NCI-H1417 treated with DMSO at 0.1 percent for 48 hours (cell line): Measurements from ENCODE around the gene NUDT2.

Experiments
- DNase-seq: peaks from one replicate; lab custom pipeline; 2025; lab: John Stamatoyannopoulos, UW

Gene NUDT2

DNA sequence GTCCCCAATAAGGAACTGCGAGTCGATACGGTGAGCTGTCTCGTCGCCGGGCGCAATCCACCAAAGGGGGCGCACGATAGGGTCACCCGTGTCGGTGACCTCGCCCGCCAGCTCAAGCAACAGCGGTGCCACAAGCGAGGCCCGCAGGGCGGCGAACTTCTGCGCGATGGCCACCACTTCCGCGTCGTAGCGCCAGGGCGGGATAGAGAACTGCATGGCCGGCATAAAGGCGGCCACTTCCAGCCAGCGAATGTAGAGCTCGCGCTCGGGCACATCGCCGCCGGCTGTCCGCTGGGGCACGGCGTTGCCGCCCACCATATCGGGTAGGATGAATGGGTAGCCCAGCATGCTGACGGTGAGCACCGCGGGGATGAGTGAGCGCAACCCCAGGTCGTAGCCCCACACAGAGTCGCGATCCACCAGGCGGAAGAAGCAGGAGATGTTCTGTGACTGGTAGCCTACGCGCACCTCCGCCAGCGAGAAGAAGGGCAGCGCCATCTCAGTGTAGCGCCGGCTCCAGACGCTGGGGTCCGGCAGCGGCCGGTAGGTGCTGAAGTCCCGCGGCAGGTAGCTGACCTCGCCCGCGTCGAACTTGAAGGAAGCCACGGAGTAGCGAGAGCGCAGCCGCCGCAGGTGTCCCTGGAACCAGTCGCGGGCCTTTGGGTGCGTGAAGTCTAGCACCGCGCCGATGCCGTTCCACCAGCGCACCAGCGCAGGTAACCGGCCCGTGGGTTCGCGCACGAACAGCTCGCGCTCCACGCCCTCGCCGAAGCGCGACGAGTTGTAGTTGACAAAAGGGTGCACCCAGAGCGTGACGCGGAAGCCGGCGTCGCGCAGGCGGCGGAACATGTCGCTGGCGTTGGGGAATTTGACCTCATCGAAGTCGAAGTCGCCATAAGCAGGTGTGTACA, 41.9 kb downstream of the NUDT2 start:
- no peak for DNase-seq

DNA sequence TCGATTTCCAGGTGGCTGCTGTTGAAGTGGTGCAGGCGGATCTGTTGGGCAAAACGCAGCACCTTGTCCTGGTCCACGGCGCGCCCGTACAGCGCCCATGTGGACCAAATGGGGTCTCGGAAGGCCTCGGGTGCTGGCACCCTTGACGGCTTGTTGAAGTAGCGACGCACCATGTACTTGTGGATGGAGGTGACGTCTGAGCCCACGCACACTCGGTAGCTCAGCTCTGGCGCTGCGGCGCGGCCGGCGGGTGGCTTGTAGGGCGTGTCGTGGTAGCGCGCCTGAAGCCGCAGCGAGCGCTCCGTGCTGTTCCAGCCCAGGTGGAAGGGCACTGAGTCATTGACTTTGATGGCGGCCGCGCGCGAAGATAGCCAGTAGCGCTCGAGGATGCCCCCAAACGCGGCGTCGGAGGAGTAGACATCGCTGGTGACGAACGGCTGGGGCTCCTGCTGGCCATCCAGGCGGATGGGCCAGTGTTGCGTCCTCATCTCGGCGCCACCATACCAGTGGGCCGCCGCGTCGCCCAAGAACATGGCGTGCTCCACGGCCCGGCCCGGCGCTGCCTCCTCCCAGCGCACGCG, 42.6 kb downstream of the NUDT2 start:
- DNase-seq = no peak

DNA sequence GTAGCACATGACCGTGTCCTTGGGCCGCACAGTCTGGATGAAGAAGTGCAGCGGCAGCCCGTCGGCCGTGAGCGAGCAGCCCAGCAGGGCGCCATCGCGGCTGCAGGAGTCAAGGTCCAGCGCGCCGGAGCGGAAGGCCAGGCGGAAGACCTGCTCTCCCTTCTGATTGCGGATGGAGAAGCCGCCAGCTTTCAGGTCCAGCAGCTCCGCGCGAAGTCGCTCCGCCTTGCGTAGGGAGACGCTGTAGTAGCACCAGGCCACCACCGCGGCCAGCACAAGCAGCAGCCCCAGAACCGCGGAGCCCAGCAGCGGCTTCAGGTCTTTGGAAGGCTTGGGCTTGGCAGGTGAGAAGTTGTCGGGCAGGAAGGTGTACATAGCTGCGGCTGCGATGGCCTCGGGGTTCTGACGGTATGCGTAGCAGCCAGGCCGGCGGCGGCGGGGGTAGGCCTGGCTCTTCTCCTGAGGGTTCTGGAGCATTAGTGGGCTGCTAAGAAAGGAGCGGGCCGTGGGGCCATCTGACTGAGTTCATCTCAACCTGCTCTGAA, 43.2 kb downstream of the NUDT2 start:
- no peak for DNase-seq

DNA sequence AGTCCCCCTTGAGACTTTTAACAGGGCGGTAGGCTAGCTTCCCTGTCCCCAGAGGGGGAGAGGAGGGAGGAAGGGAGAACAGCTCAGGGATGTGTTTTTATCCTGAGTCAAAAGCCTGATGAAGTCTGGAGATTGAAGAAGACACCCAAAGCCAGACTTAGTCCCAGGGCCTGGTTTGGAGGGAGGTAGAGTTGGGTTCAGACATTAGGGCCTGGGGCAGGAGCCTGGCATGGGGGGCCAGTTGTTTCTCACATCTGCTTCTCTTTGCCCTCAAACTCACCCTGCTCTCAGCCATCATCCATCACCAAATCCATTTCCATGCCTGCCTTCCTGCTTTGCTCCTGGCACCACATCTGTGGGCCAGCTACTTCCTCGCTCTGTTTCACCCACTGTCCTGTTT, 44.4 kb downstream of the NUDT2 start:
- DNase-seq = no peak

DNA sequence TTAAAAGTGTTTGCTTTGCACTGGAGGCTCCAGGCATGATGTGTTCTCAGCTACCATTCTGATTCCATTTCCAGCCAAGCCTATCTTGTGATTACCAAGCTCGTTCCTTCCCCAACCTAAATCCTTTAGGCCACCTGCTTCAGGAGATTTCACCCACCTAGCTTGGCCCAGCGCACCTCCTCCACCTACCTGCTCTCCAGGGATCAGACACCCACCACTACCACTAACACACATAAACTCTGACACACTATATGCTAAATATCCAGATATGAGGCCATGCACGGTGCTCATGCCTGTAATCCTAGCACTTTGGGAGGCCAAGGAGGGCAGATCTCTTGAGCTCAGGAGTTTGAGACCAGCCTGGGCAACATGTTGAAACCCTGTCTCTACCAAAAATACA, 45.0 kb downstream of the NUDT2 start:
- DNase-seq = no peak

DNA sequence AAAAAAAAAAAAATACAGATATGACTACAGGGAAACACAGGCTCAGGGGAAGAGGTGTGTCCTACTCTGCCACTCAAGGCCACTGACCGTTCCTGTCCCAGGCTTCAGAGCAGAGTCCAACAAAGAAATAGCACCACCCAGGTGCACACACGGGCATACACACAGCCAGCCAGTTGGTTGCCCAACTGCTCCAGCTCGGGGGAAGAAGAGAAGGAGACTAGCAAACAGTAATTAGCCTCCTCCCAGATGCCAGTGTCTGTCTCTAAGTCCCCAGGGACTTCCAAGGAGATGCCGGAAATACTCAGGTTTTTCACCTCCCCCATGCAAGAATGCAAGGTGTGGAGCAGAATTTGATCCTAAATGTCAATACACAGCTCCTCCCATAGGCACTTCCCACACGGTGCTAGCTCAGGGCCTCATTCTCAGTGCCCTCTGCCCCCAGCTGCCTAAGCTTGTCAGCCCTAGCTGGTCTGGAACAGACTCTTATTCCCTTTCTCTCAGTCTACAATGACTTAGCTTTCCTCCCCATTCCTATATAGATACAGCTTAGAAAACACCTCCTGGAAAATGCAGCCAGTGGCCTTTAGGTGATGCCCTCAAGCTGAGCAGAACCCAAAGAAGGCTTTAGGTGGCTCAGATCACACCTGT, 45.7 kb downstream of the NUDT2 start:
- DNase-seq = no peak

DNA sequence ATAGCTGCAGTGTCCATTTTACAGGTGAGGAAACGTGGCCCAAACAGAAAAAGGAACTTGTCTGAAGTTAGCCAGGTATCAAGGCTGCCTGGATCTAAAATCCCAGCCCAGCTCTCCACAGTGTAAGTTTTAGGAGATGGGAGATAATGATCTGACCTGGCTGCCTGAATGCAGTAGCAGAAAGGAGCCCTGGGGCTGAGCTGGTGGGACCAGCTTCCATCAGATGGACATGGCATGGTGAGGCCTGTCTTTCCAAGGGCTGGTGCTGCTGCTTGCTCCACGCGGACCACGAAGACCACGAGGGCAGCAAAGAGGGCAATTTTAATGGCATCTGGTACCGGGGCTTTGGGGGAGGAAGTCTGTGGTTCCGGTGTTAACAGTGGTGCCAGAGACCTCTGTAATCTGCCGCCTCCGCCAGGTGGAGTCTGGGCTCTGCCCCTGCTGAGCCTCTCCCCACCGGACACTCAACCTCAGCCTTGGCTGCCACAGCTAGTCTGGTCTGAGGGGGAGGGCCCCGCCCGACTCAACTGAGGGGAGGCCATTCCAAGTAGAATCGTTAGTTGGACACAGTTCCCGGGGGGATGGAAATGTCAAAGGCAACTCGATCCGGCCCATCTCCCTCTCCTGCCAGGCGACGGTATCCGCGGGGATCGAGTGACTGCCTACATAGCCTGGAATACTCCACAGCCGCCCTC, 46.7 kb downstream of the NUDT2 start:
- no peak for DNase-seq

DNA sequence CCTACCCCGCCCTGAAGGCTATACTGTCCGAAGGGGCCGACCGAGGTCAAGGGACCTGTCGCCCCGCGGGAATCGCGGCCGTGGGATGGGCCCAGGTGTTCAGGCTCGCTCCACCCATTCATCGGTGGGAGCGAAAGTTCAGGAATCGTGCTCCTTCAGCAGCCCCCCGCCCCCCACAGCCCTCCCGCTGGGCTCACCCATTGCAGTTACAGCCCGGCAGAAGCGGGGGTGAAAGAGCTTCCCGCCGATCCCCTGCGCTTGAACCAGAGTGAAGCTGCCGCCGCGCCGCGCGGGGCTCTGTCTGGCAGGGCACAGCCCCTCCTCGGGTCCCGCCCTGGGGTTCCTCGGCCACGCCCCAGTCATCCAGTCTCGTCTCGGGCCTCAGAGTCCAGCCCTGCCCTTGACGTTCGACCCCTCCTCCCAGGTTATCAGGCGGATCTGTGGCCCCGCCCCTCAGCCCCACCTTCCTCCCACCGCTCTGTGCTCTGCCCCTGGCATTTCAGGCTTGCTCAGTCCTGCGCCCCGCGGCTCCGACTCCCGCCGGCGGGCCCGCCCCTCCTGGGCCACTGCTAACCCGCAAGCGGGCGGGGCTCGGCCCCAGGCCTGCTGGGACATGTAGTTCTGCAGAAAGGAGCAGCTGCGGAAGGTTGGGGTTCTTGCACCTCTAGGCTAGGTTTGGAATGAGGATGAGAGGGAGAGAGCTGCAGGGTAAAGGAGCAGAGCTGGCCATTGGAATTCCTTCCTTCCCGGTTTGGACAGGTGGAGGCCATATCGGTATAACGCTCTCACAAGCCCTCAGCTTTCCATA, 47.4 kb downstream of the NUDT2 start, which contains the start of gene MYORG:
TSS of gene MYORG (minus strand) at position 303 of the 808 bp plus-strand sequence. CDS start 3,955 bp downstream, outside the sequence.
- DNase-seq = no peak

DNA sequence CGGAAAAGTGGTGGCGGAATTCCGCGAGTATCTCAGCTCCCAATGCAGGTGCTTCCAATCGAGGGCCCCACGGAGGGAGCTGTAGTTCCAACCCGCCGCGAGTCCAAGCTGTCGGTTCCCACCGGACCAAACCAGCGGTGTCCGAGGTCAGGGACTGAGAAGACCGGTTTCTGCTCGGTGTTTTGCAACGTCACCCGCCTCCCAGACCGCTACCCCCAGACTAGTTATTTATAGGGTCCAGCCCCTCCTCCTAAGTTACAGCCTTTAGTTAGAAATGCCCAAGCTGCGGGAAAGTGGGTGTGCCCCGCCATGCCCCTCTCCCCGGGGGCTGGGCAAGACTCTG, 48.0 kb downstream of the NUDT2 start:
- no peak for DNase-seq

DNA sequence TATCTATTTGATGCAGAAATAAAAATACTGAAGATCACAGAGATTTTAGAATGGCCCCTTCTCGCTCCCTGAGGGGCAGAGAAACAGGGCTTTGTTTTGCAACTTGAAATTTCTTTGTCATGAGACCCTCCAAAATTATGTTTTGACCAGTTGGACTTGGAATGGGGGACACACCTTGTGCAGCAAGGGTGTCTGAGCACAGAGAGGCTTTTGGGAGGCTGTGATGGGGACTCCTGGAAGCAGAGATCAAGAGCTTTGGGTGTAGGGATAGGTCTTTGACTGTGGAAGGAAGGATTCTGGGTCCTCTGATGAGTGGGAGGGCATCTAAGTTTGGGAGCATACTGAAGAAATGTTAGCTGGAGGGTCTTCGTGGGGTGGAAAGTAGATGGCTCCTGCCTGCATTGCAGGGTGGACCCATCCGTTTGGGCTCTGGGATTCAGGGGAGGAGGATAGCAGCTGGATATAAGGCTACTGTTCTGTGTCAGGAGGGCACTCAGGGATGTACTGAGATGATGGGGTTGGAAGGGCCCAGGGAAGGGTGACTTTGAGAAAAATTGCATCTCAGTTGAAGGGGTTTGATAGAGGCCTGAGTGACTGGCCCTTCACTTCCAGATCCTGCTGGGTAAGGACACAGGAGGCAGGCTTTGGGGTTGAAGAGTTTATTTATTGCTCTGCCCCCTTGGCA, 49.1 kb downstream of the NUDT2 start:
- no peak for DNase-seq

DNA sequence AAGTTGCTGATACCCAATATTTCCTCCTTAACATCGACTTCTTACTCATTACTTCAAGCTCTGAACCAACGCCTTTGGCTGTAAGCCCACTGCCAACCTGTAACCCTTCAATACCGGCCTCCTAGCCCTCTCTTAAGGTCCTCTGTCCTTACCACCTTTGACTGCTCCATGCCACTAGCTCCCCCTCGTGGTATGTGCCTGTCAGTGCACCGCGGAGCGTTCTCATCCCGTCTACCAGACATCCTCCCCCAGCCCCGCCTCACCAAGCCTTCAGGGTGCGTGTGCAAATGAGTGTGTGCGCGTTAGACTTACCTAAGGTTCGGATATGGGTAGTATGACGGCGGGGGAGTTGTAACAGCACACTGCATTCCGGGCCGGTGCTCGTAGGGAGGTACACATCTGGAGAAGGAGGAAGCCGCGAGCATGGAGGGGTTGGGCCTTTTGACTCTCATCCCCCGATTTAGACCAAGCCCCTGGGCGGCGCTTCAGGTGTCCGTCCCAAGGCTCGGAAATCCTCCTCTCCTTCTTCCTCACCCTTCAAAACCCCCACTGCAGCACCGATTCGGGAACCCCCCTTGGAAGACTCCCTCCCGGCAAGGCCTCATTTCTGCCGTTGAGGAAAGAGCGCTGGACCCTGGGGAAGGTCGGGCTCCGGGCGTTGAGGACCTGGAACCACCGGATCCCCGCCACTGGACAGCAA, 50.1 kb downstream of the NUDT2 start:
- DNase-seq = no peak

DNA sequence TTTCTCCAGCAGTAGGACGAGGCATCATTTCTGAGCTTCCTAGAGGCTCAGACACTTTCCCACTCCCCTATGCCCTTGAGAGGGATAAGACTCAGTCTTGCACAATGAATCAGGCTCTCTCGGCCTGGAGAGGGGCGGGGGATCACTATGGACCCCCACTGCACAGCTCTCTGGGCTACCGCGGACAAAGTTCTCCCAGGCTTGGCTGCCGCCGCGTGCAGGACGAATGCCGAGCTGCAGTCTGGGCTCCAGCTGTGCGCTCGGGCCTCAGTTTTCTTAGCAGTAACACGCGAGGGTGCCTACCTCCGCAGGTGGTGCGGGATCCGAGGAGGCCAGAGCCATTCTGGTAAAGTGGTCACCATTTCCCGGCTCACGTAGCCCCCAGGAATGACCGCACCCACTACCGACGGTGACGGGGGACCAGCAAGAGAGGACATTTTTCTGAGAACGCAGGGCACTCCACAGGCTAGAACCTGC, 50.7 kb downstream of the NUDT2 start:
- no peak for DNase-seq

DNA sequence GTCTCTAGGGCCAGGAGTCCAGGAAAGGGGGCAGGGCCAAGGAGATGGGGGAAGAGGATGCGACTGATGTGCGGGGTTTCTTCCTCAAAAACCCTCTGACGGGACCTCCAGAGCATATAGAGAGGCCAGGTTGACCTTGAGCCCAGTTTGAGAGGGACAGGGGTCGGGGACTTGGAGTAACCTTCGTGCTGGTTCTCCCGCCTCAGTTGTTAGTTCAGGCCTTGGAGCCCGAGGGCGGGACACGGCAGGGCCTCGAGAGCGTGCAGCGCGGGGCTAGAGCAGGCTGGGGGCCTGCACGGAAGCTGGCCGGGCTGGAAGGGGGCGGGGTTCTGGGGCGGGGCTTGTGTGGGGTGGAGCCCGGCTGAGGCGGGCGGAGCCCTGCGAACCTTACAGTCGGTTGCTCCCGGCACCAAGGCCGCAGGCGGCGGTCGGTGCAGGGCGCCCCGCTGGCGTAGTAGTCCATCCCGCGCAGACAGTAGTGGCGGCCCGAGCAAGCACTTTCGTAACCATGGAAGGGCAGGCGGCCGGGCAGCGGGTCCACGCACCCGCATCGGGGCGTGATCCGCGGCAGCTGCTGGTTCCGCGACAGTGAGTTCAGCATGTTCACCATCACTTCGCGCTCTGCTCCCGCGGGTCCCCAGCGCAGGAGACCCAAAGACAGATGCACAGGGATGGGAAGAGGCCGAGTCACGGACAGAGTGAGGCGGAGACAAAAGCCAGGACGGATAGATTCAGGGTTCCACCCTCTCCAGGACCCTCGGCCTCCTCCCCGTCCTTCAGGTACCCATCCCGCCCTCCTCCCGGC, 51.3 kb downstream of the NUDT2 start:
- no peak for DNase-seq

DNA sequence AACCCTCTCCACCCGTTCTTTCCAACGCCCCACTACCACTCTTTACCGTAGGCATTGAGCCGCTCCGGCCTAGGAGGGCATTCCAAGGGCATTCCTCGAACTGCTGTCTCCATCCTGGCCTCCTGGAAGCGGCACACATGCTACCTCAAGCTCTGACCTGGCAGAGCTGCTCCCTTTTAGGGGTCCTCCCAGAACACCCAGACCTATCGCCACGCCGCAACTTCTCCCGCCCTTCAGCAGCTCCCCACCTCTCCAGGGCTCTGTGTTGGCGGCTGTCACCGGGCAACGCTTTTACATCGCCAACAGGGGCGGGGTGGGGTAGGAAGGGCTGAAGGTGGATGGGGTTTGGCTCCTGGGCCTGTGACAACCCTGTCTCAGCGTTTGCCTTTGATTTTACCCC, 52.0 kb downstream of the NUDT2 start:
- no peak for DNase-seq

DNA sequence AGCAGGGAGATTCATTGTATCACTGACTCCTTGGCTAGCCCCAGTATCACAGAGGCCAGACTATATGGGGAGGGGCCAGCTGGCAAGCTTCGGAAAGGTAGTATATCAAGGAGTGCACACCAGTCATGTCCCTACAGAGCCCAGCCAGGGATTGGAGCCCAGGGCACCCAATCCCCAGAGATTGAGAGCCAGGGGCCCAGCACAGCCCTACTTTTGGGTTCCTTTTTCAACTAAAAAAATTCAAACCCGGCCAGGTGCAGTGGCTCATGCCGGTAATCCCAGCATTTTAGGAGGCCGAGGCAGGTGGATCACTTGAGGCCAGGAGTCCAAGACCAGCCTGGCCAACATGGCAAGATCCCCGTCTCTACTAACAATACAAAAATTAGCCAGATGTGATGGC, 52.7 kb downstream of the NUDT2 start:
- no peak for DNase-seq

DNA sequence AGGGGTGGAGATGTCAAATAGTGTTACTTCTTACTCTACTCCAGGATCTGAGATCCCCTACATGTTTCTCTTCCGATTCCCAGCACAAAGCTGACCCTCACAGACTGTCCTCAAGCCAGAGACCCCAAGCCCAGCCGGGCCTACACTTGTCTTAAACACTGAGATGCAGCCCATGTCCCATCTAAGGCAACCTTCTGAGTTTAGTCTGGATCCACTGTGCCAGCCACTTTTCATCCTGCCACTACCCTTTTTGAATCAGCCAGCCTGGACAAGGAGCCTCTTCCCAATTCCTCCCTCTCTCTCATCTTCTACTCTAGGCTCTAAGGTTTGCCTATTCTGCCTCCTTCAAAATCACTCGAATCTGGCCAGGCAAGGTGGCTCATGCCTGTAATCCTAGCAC, 53.5 kb downstream of the NUDT2 start:
- DNase-seq = no peak

DNA sequence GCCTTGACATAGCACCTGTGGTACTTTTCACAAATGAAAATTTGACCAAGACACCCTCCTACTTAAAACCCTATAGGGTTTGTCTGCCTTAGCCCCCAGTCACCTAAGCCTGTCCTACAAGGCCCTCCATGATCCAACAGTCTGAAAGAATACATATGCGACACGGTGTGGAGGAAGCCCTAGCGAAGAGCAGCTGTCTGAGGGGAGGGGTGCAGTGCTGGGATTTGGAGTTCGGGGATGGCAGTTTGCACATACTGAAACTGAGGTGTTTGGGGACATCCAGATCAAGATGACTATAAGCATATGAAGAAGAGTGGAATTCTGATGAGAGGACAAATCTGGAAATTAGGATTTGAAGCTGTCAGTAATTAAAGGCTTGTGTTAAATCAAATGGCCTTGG, 54.5 kb downstream of the NUDT2 start:
- DNase-seq = no peak

DNA sequence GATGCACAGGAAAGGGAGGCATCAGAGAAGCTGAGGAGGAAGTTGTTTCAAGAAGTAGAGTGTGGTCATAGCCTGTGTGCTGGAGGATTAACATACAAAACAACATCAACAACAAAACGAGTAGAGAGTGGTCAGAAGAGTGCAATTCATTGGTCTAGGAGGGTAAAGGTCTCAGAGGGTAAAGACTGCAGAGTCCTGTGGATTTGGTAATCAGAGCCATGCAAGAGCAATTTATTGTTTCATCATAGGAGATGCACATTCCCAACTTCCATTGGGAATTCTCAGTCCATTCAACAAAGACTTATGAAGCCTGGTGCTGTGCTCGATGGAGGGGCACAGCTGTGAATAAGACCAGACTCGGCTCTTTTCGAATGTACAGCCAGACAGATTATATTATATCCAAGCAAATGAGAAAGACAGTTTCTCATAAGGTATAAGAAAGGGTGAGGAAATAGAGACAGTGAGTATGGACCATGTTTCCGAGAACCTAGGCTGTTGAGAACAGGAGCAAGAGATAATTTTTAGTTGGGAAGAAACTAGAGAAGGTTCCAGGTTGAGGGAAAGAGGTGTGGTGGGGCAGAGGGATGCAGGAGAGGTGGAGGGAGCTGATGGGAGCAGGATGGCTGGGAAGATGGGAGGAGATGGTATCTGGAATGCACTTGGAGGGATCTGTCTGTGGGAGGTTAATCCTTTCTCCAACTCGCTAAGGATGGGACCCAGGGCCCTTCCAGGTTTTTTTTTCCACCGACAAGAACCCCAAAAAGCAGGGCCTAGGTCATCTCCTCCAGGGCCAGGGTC, 55.2 kb downstream of the NUDT2 start:
- no peak for DNase-seq
